Activated CD8-positive, alpha-beta memory T cell treated with anti-CD3 and anti-CD28 coated beads, Interleukin-2, amount 50 U/mL, for 24 hours (primary cell): ENCODE data around the gene TM7SF2.

ENCODE experiments used
- DNase-seq: peaks from one replicate; pipeline ENCODE4 v3.0.0-alpha.2; 2020; ENCODE audit errors: extremely low read depth

The TM7SF2 gene

GRCh38 chr11:65111744-65112545 lies at the start of gene TM7SF2:
TSS of gene TM7SF2 (plus strand) at chr11:65111872. CDS start at chr11:65112016, 144 bp downstream.
- peak; percentile 83 for DNase-seq

- DNase-seq, result no peak
These were observed 48.1 kb upstream of the TM7SF2 start for GRCh38 chr11:65063532-65063931.

GRCh38 chr11:65064847-65065240 lies 46.8 kb upstream of the TM7SF2 start:
- DNase-seq, result no peak

- no peak for DNase-seq
These were observed 45.8 kb upstream of the TM7SF2 start for GRCh38 chr11:65065851-65066250.

- no peak for DNase-seq
These were observed 45.4 kb upstream of the TM7SF2 start for GRCh38 chr11:65066315-65066714.

GRCh38 chr11:65066805-65067291 lies 44.8 kb upstream of the TM7SF2 start:
- no peak for DNase-seq

GRCh38 chr11:65067446-65067845 lies 44.2 kb upstream of the TM7SF2 start:
- DNase-seq, result no peak

GRCh38 chr11:65069217-65069616 lies 42.5 kb upstream of the TM7SF2 start:
- no peak for DNase-seq

GRCh38 chr11:65071907-65072630 lies 39.6 kb upstream of the TM7SF2 start:
- no peak for DNase-seq

- DNase-seq, result no peak
These were observed 39.1 kb upstream of the TM7SF2 start for GRCh38 chr11:65072631-65072966.

- no peak for DNase-seq
These were observed 34.2 kb upstream of the TM7SF2 start for GRCh38 chr11:65077451-65077850.

- peak; percentile 35 for DNase-seq
These were observed 33.5 kb upstream of the TM7SF2 start for GRCh38 chr11:65078151-65078550.

- DNase-seq, result no peak
These were observed 32.8 kb upstream of the TM7SF2 start for GRCh38 chr11:65078786-65079342.

- DNase-seq, result no peak
These were observed 28.4 kb upstream of the TM7SF2 start for GRCh38 chr11:65083134-65083833.

- peak; percentile 93 for DNase-seq
These were observed 27.7 kb upstream of the TM7SF2 start, which contains the start of the genes CDCA5 and ZFPL1 for GRCh38 chr11:65083834-65084597. TSS of gene CDCA5 (minus strand) at chr11:65084040. CDS start at chr11:65083978, 62 bp downstream. TSS of gene ZFPL1 (plus strand) at chr11:65084222. CDS start at chr11:65084699, 477 bp downstream.

- no peak for DNase-seq
These were observed 26.9 kb upstream of the TM7SF2 start for GRCh38 chr11:65084598-65085375.

GRCh38 chr11:65085446-65085845 lies 26.2 kb upstream of the TM7SF2 start:
- DNase-seq, result no peak

GRCh38 chr11:65086809-65087208 lies 24.9 kb upstream of the TM7SF2 start:
- no peak for DNase-seq

GRCh38 chr11:65087216-65087615 lies 24.5 kb upstream of the TM7SF2 start:
- DNase-seq, result no peak

GRCh38 chr11:65087827-65088226 lies 23.8 kb upstream of the TM7SF2 start:
- DNase-seq, result no peak
